Suprapubic skin (tissue), 4 donors: Measurements from ENCODE around the gene CHMP4A. TPM values are rescaled to one million over a fixed set of nuclear protein-coding genes. Genes with fewer than 3 reads are reported as not detected.
A peak's percentile ranks its signal among the peaks of the same experiment; 100 is the strongest.

ENCODE experiments used
- DNase-seq, 2 donors: peaks; one replicate each; pipeline ENCODE4 v3.0.0-alpha.2; 2019; ENCODE audit warnings: low spot score in 2 of 2
- H3K27ac ChIP-seq: fragments of 200-600 bp; sonication (generic); one replicate; pipeline ENCODE4 v1.5.1; 2019
- H3K27me3 ChIP-seq: fragments of 200-600 bp; sonication (generic); one replicate; pipeline ENCODE4 v1.5.1; 2019
- H3K36me3 ChIP-seq: fragments of 200-600 bp; sonication (generic); one replicate; pipeline ENCODE4 v1.5.1; 2019
- H3K4me1 ChIP-seq: fragments of 200-600 bp; sonication (generic); one replicate; pipeline ENCODE4 v1.5.1; 2019
- H3K4me3 ChIP-seq: fragments of 200-600 bp; sonication (generic); one replicate; pipeline ENCODE4 v1.5.1; 2019; ENCODE audit warnings: mild to moderate bottlenecking
- H3K9me3 ChIP-seq: fragments of 200-600 bp; sonication (generic); one replicate; pipeline ENCODE4 v1.5.1; 2019
- CTCF ChIP-seq, 2 donors: fragments of 200-600 bp in 1 of 2; fragments of 450-650 bp in 1 of 2; sonication (generic) in 1 of 2; IDR thresholded peaks; one replicate each; pipeline ENCODE4 v1.5.1; 2016 to 2019; ENCODE audit warnings: antibody characterized with exemption in 2 of 2, mild to moderate bottlenecking in 1 of 2, moderate library complexity in 1 of 2
- EP300 ChIP-seq: sonication (generic); formaldehyde crosslinking; IDR thresholded peaks from one replicate; pipeline ENCODE4 v1.6.1; 2017; ENCODE audit warnings: antibody characterized with exemption
- POLR2A ChIP-seq, 2 donors: fragments of 450-650 bp; IDR thresholded peaks; one replicate each; pipeline ENCODE4 v1.6.1; 2017; ENCODE audit warnings: antibody characterized with exemption in 2 of 2, mild to moderate bottlenecking in 2 of 2, moderate library complexity in 2 of 2
- POLR2AphosphoS5 ChIP-seq, 3 donors: sonication (generic); formaldehyde crosslinking; IDR thresholded peaks; one replicate each; pipeline ENCODE4 v1.6.1; 2017; ENCODE audit warnings: antibody characterized with exemption in 3 of 3
- WGBS: methylation state at CpG from one replicate; pipeline ENCODE4 v1.1.5; 2018; 5-methylcytosine and 5-hydroxymethylcytosine counted together
- total RNA-seq, 4 donors: library from RNA; depleted of rRNA; stranded (reverse); fragments of >200 nt; gene quantifications; one replicate each; pipeline ENCODE4 v1.1.0, GENCODE V29; 2016

CHMP4A gene
- total RNA-seq, 4 donors from 2014 or later = 47.2 to 86.3 (median 63.6) TPM

GRCh38 chr14:24255931-24256711 lies 42.8 kb upstream of the CHMP4A start:
- H3K27me3 ChIP-seq = no peaks in the 10 kb centered on the region
- no peaks in the 10 kb centered on the region for H3K9me3 ChIP-seq
- H3K36me3 ChIP-seq = peaks cover 39% of the 10 kb centered on the region

GRCh38 chr14:24255438-24255837 lies 42.1 kb upstream of the CHMP4A start:
- Histone ChIP-seq H3K4me3 (no peak overlapping the region), H3K27me3 (no peaks in the 10 kb centered on the region), H3K27ac (no peak overlapping the region), H3K36me3 (peaks cover 43% of the 10 kb centered on the region), H3K4me1 (peaks cover 15% of the 10 kb centered on the region), H3K9me3 (no peaks in the 10 kb centered on the region)
- no peak for TF ChIP-seq EP300
- TF ChIP-seq POLR2AphosphoS5 (IDR thresholded peaks at IDR 0.05) = no peak
- TF ChIP-seq POLR2A (IDR thresholded peaks at IDR 0.05) = no peak
- no peak for TF ChIP-seq CTCF (IDR thresholded peaks at IDR 0.05)
- peak in 1 of 2 donors; percentile 55 for DNase-seq
- 88% methylated on average over 8 of the region's 8 CpGs for WGBS

More at GRCh38 chr14:24255931-24256711, 42.8 kb upstream of the CHMP4A start:
- DNase-seq = peak in 1 of 2 donors; percentile 42
- WGBS = 89% methylated on average over 10 of the region's 12 CpGs
- TF ChIP-seq POLR2A (IDR thresholded peaks at IDR 0.05) = no peak
- no peak for TF ChIP-seq EP300
- no peak for TF ChIP-seq CTCF (IDR thresholded peaks at IDR 0.05)
- TF ChIP-seq POLR2AphosphoS5 (IDR thresholded peaks at IDR 0.05) = no peak
- peaks cover 15% of the 10 kb centered on the region for H3K4me1 ChIP-seq
- H3K27ac ChIP-seq = no peak overlapping the region
- H3K4me3 ChIP-seq = no peak overlapping the region

GRCh38 chr14:24254630-24255392 lies 41.5 kb upstream of the CHMP4A start:
- H3K4me3 ChIP-seq = no peak overlapping the region
- TF ChIP-seq POLR2A (IDR thresholded peaks at IDR 0.05) = no peak
- TF ChIP-seq EP300 = no peak
- no peak for TF ChIP-seq CTCF (IDR thresholded peaks at IDR 0.05)
- TF ChIP-seq POLR2AphosphoS5 (IDR thresholded peaks at IDR 0.05) = no peak
- no peaks in the 10 kb centered on the region for H3K9me3 ChIP-seq
- peaks cover 10% of the 10 kb centered on the region for H3K4me1 ChIP-seq
- DNase-seq = no peak
- no peak overlapping the region for H3K27ac ChIP-seq
- no peaks in the 10 kb centered on the region for H3K27me3 ChIP-seq
- peaks cover 43% of the 10 kb centered on the region for H3K36me3 ChIP-seq
- WGBS = 98% methylated on average over 16 of the region's 19 CpGs

GRCh38 chr14:24253936-24254335 lies 40.6 kb upstream of the CHMP4A start:
- no peak for DNase-seq
- H3K27me3 ChIP-seq = no peaks in the 10 kb centered on the region
- no peak overlapping the region for H3K27ac ChIP-seq
- H3K4me3 ChIP-seq = no peak overlapping the region
- no peak for TF ChIP-seq EP300
- no peak for TF ChIP-seq POLR2A (IDR thresholded peaks at IDR 0.05)
- TF ChIP-seq CTCF (IDR thresholded peaks at IDR 0.05) = no peak
- no peak for TF ChIP-seq POLR2AphosphoS5 (IDR thresholded peaks at IDR 0.05)
- peaks cover 46% of the 10 kb centered on the region for H3K36me3 ChIP-seq
- H3K9me3 ChIP-seq = no peaks in the 10 kb centered on the region
- peaks cover 3% of the 10 kb centered on the region for H3K4me1 ChIP-seq
- 89% methylated on average over 7 of the region's 7 CpGs for WGBS
